Upper lobe of left lung (tissue), 4 donors: ENCODE data around the gene ELAVL2.

Experiments used
- CTCF ChIP-seq, 6 experiments: fragments of 450-650 bp in 4 of 6; fragments of 200-600 bp in 2 of 6; sonication (generic) in 2 of 6; IDR thresholded peaks; one replicate each; pipeline ENCODE4 v1.5.1; 2016 to 2019; ENCODE audit warnings: antibody characterized with exemption in 6 of 6
- EP300 ChIP-seq, 4 donors: sonication (generic); formaldehyde crosslinking; IDR thresholded peaks; one replicate each; pipeline ENCODE4 v1.5.1; 2017; ENCODE audit warnings: antibody characterized with exemption in 4 of 4, control low read depth in 2 of 4
- POLR2A ChIP-seq, 4 donors: fragments of 450-650 bp; IDR thresholded peaks; one replicate each; pipeline ENCODE4 v1.5.1; 2016 to 2017; ENCODE audit warnings: antibody characterized with exemption in 4 of 4, mild to moderate bottlenecking in 2 of 4
- POLR2AphosphoS5 ChIP-seq, 2 donors: sonication (generic); formaldehyde crosslinking; IDR thresholded peaks; one replicate each; pipeline ENCODE4 v1.5.1; 2017; ENCODE audit warnings: antibody characterized with exemption in 2 of 2

GRCh38 chr9:23682352-23682751 lies 143.7 kb downstream of the ELAVL2 start:
- no peak for TF ChIP-seq CTCF (IDR thresholded peaks at IDR 0.05)
- no peak for TF ChIP-seq POLR2AphosphoS5 (IDR thresholded peaks at IDR 0.05)
- TF ChIP-seq POLR2A (IDR thresholded peaks at IDR 0.05) = no peak
- no peak for TF ChIP-seq EP300 (IDR thresholded peaks at IDR 0.05)
